DND-41 (cell line): ENCODE data around the gene MSL2.

ENCODE experiments used
- ATAC-seq: fragments of 200-7000 bp; cut with Tn5 transposase; 3 replicates; pipeline ENCODE4 v1.9.1; 2021; ENCODE audit warnings: low read depth; ENCODE audit not compliant: insufficient read depth
- DNase-seq: peaks from one replicate; pipeline ENCODE4 v3.0.0-alpha.2; 2020
- H2AFZ ChIP-seq: 2 replicates; pipeline ENCODE4 v1.6.0; 2012; ENCODE audit warnings: low read depth, low read length
- H3K27ac ChIP-seq: 2 replicates; pipeline ENCODE4 v1.5.1; 2012; ENCODE audit warnings: low read length, inconsistent platforms
- H3K27me3 ChIP-seq: fragments of 200-600 bp; sonication (generic); 2 replicates; pipeline ENCODE4 v1.6.0; 2012; ENCODE audit warnings: low read length, mild to moderate bottlenecking, inconsistent platforms; ENCODE audit not compliant: insufficient read depth, poor library complexity
- H3K36me3 ChIP-seq: 2 replicates; pipeline ENCODE4 v1.5.1; 2012; ENCODE audit warnings: low read length, inconsistent platforms; ENCODE audit not compliant: insufficient read depth
- H3K4me1 ChIP-seq: 2 replicates; pipeline ENCODE4 v1.5.1; 2012; ENCODE audit warnings: mild to moderate bottlenecking, low read length; ENCODE audit not compliant: insufficient read depth
- H3K4me2 ChIP-seq: 2 replicates; pipeline ENCODE4 v1.6.0; 2012; ENCODE audit warnings: mild to moderate bottlenecking, moderate library complexity, low read length, inconsistent platforms; ENCODE audit not compliant: insufficient read depth
- H3K4me3 ChIP-seq, 2 experiments: fragments of 200-600 bp in 1 of 2; shearing (Covaris generic) in 1 of 2; 2 replicates each; pipeline ENCODE4 v1.5.1; 2012 to 2016; ENCODE audit warnings: inconsistent platforms in 2 of 2, low read length in 2 of 2, mild to moderate bottlenecking in 2 of 2, low read depth in 1 of 2, moderate library complexity in 1 of 2
- H3K79me2 ChIP-seq: 2 replicates; pipeline ENCODE4 v1.6.0; 2012; ENCODE audit warnings: low read length, inconsistent platforms; ENCODE audit not compliant: insufficient read depth
- H3K9ac ChIP-seq: 2 replicates; pipeline ENCODE4 v1.6.0; 2012; ENCODE audit warnings: low read depth, mild to moderate bottlenecking, inconsistent platforms, low read length, moderate library complexity
- H3K9me3 ChIP-seq: 2 replicates; pipeline ENCODE4 v1.5.1; 2012; ENCODE audit warnings: low read length, moderate library complexity, mild to moderate bottlenecking, inconsistent platforms; ENCODE audit not compliant: insufficient read depth, severe bottlenecking
- H4K20me1 ChIP-seq: 2 replicates; pipeline ENCODE4 v1.6.0; 2012; ENCODE audit warnings: low read length; ENCODE audit not compliant: insufficient read depth
- EZH2 ChIP-seq: IDR thresholded peaks from 3 replicates; pipeline ENCODE4 v1.6.1; 2012; ENCODE audit warnings: borderline replicate concordance, low read depth, mild to moderate bottlenecking, moderate library complexity, low read length, inconsistent platforms; ENCODE audit not compliant: severe bottlenecking
- TF ChIP-seq, protein P1 (sequence below): IDR thresholded peaks from 2 replicates; pipeline ENCODE4 v1.5.1; 2012; ENCODE audit warnings: borderline replicate concordance, low read length, moderate library complexity, mild to moderate bottlenecking; ENCODE audit not compliant: poor library complexity, severe bottlenecking; ENCODE audit errors: extremely low read depth

The MSL2 gene

GRCh38 chr3:136189043-136189442 lies 7.1 kb downstream of the MSL2 start:
- Histone ChIP-seq H3K27me3 (no peaks in the 10 kb centered on the region), H3K79me2 (peaks cover 100% of the 10 kb centered on the region), H3K9ac (no peak overlapping the region), H3K4me1 (peaks cover 78% of the 10 kb centered on the region), H4K20me1 (peaks cover 99% of the 10 kb centered on the region), H3K4me3 (peak overlapping the region in 1 of 2 experiments; percentile 26; a peak in 1 of 4 replicates), H3K4me2 (peak overlapping the region; percentile 67), H2AFZ (no peak overlapping the region), H3K9me3 (no peaks in the 10 kb centered on the region), H3K36me3 (peaks cover 53% of the 10 kb centered on the region), H3K27ac (no peak overlapping the region)
- TF ChIP-seq EZH2: no peak
- TF ChIP-seq, protein P1, sequence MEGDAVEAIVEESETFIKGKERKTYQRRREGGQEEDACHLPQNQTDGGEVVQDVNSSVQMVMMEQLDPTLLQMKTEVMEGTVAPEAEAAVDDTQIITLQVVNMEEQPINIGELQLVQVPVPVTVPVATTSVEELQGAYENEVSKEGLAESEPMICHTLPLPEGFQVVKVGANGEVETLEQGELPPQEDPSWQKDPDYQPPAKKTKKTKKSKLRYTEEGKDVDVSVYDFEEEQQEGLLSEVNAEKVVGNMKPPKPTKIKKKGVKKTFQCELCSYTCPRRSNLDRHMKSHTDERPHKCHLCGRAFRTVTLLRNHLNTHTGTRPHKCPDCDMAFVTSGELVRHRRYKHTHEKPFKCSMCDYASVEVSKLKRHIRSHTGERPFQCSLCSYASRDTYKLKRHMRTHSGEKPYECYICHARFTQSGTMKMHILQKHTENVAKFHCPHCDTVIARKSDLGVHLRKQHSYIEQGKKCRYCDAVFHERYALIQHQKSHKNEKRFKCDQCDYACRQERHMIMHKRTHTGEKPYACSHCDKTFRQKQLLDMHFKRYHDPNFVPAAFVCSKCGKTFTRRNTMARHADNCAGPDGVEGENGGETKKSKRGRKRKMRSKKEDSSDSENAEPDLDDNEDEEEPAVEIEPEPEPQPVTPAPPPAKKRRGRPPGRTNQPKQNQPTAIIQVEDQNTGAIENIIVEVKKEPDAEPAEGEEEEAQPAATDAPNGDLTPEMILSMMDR: no peak
- no peak for DNase-seq
- ATAC-seq: no peak

GRCh38 chr3:136187868-136188267 lies 8.3 kb downstream of the MSL2 start:
- H3K79me2 ChIP-seq: peaks cover 100% of the 10 kb centered on the region
- TF ChIP-seq EZH2: no peak
- TF ChIP-seq, protein P1: no peak
- H3K27me3 ChIP-seq: no peaks in the 10 kb centered on the region
- no peak overlapping the region for H2AFZ ChIP-seq
- no peaks in the 10 kb centered on the region for H3K9me3 ChIP-seq
- peak overlapping the region in 1 of 2 experiments; percentile 29; a peak in 2 of 4 replicates for H3K4me3 ChIP-seq
- H3K4me2 ChIP-seq: peak overlapping the region; percentile 67
- no peak overlapping the region for H3K27ac ChIP-seq
- DNase-seq: no peak
- H3K9ac ChIP-seq: peak overlapping the region; percentile 23; the same call in 1 of the 2 replicates
- H3K4me1 ChIP-seq: peaks cover 81% of the 10 kb centered on the region
- ATAC-seq: no peak
- H4K20me1 ChIP-seq: peaks cover 99% of the 10 kb centered on the region
- H3K36me3 ChIP-seq: peaks cover 42% of the 10 kb centered on the region

- Histone ChIP-seq H3K79me2 (peaks cover 100% of the 10 kb centered on the region), H3K4me3 (no peak overlapping the region), H3K27ac (no peak overlapping the region), H3K9ac (no peak overlapping the region), H3K4me2 (peak overlapping the region; percentile 67), H4K20me1 (peaks cover 99% of the 10 kb centered on the region), H3K9me3 (no peaks in the 10 kb centered on the region), H3K27me3 (no peaks in the 10 kb centered on the region), H2AFZ (no peak overlapping the region), H3K4me1 (peaks cover 75% of the 10 kb centered on the region), H3K36me3 (peaks cover 34% of the 10 kb centered on the region)
- no peak for DNase-seq
- TF ChIP-seq, protein P1: no peak
- TF ChIP-seq EZH2: no peak
- no peak for ATAC-seq
These were observed 9.3 kb downstream of the MSL2 start for GRCh38 chr3:136186846-136187245.
